ENCODE data around the gene SERINC2. TPM values are rescaled to one million over a fixed set of nuclear protein-coding genes. Genes with fewer than 3 reads are reported as not detected.

Gene SERINC2
- total RNA-seq, 2 experiments from 2014 or later, result 0.14 TPM; not detected in 1

DNA sequence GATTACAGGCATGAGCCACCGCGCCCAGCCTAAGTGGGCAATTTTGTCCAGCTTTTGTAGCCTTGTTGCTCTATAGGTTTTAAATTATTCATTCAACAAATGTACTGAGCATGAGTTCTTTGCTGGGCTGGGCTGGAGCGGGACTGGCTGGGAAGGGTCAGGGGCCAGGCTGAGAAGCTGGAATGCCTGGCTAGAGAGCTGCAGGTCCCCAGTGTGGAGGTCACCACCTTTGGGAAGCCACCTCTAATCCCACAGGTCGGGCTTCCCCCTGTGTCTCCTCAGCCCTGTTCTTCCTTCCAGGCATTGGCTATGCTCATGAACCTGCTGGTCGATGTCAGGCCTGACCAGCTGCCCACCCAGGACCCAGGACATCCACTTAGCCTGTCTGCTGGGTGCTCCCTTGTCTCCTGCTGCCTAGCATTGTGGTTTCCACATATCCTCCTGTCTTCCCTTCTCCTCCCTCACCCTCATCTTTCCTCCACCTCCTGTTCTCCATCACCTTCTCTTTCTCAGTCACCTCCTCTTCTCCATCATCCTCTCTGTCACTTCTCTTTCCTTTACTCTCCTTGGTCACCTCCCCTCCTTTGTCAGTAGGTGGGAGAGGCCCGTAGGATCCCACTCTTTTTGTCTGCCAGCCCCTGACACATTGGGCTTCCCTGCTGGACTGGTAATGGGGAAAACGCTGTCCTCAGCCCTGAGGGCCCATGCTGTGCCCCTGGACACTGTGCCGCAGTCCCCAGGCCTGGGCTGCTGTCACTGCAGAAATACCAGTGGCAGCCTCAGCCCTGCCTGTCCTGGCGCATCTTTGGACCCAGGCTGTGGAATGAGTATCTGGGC, 23.8 kb downstream of the SERINC2 start:
- DNase-seq (no peak), ATAC-seq (ENCODE audit: low read depth) (no peak)
- H3K27ac Mint-ChIP-seq, result no peak overlapping the region
- POLR2A ChIA-PET, result no interaction called here
- no peak overlapping the region for H3K4me3 Mint-ChIP-seq
- no peaks in the 10 kb centered on the region for H3K27me3 Mint-ChIP-seq
- H3K4me1 Mint-ChIP-seq, result no peaks in the 10 kb centered on the region
- H3K9me3 Mint-ChIP-seq, result no peaks in the 10 kb centered on the region
- H3K36me3 Mint-ChIP-seq, result no peaks in the 10 kb centered on the region

DNA sequence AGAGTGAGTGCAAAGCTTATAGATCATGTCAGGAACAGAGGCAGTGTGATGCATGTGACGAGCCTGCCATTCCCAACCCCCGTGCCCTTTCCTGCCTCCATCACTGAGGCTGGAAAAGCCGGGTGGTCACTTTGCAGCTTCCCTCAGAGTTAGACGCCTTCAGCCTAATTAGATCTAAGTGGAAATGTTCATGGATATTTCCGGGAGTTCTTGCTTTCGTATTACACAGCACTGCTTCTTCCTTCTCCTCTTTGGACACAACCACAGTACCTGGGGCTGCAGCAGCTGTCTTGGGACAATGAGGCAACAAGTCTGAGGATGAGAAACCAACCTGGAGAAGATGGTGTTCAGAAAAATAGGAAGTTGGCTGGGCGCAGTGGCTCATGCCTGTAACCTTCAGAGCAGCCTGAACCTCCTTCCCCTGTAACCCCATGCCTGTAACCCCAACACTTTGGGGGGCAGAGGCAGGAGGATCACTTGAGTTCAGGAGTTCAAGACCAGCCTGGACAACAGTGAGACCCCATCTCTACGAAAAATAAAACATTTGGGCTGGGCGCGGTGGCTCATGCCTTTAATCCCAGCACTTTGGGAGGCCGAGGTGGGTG, 24.5 kb downstream of the SERINC2 start:
- H3K27me3 Mint-ChIP-seq, result no peaks in the 10 kb centered on the region
- no peaks in the 10 kb centered on the region for H3K36me3 Mint-ChIP-seq
- ATAC-seq (ENCODE audit: low read depth), result no peak
- POLR2A ChIA-PET, result no interaction called here
- H3K27ac Mint-ChIP-seq, result no peak overlapping the region
- H3K4me1 Mint-ChIP-seq, result no peaks in the 10 kb centered on the region
- DNase-seq, result no peak
- H3K4me3 Mint-ChIP-seq, result no peak overlapping the region
- H3K9me3 Mint-ChIP-seq, result no peaks in the 10 kb centered on the region

DNA sequence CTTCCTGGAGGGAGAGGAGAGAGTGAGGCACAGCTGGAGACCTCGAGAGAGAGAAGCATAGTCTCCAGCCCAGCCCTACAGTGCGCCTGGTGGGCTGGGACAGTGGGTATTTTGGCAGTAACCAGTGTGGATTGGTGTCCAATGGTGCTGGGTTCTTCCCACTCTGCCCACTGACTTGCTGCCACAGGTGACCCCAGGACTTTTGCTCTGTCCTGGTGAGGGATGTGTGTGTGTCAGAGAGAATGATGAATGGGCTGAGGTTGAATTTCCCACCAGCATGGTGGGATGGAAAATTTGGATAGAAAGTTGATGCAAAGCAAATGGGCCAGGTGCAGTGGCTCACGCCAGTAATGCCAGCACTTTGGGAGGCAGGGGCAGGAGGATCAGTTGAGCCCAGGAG, 26.3 kb downstream of the SERINC2 start:
- ATAC-seq (ENCODE audit: low read depth) (no peak), DNase-seq (no peak)
- Mint-ChIP-seq H3K27me3 (no peaks in the 10 kb centered on the region), H3K36me3 (no peaks in the 10 kb centered on the region), H3K9me3 (peaks cover 4% of the 10 kb centered on the region), H3K27ac (no peak overlapping the region), H3K4me3 (no peak overlapping the region), H3K4me1 (no peaks in the 10 kb centered on the region)
- POLR2A ChIA-PET, result no interaction called here

DNA sequence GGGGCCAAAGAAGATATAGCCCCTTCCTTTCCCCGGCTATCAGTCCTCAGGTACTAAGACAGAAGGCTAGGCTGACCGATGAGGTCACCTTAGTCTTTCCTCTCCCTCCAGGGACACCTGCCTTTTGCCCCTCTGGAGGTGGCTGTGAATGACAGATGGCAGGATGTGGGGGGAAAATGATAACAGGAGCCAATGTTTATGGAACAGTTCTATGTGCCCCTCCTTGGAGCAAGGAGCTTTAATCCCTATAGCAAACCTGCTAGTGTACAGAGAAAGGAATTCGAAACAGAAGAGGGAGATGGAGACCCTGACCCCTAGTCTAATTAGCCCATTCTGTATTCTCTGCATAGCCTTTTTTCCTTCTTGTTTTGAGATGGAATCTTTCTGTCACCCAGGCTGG, 28.1 kb downstream of the SERINC2 start:
- DNase-seq, result no peak
- Mint-ChIP-seq H3K4me1 (no peaks in the 10 kb centered on the region), H3K4me3 (no peak overlapping the region), H3K36me3 (no peaks in the 10 kb centered on the region), H3K9me3 (peaks cover 8% of the 10 kb centered on the region), H3K27ac (no peak overlapping the region), H3K27me3 (no peaks in the 10 kb centered on the region)
- no peak for ATAC-seq (ENCODE audit: low read depth)
- POLR2A ChIA-PET, result no interaction called here

DNA sequence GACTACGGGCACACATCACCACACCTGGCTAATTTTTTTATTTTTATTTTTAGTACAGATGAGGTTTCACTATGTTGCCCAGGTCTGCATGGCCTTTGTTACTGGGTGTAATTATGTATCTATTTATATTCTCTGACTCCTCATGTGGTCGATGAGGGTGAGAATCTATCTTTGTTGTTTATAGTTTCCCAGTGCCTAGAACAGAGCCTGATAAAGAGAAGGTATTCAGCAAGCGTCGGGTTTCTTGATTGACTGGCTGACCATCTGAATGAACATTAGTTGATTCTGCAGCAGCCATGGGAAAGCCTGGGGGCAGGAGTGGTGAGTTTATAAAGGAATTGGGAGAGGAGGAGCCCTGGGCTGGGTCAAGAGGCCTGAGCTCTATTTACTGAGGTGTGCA, 28.5 kb downstream of the SERINC2 start:
- no peak overlapping the region for H3K4me3 Mint-ChIP-seq
- H3K27me3 Mint-ChIP-seq, result no peaks in the 10 kb centered on the region
- no peak overlapping the region for H3K27ac Mint-ChIP-seq
- POLR2A ChIA-PET, result no interaction called here
- DNase-seq (no peak), ATAC-seq (ENCODE audit: low read depth) (no peak)
- H3K4me1 Mint-ChIP-seq, result no peaks in the 10 kb centered on the region
- H3K36me3 Mint-ChIP-seq, result no peaks in the 10 kb centered on the region
- H3K9me3 Mint-ChIP-seq, result peaks cover 8% of the 10 kb centered on the region

DNA sequence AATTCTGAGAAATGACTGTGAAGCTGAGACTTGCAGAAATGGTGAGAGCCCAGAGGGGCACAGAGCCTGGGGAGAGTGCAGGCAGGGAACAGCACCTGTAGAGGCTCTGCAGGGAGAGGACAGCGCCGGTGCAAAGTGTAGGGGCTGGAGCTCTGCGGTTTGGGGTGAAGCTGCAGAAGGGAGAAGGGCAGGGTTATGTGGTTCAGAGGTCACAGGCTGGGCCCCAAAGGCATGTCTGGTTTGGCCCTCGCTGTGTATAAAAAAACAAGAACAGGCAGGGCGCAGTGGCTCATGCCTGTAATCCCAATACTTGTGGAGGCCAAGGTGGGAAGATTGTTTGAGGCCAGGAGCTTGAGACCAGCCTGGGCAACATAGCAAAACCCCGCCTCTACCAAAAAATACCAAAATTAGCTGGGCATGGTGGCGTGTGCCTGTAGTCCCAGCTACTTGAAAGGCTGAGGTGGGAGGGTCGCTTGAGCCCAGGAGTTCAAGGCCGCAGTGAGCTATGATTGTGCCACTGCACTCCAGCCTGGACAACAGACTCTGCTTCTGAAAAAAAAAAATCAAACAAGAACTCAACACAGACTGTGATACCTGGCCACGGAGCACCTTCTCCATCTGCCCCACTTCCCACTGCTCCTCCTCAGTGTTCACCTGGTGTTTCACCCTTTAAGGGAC, 29.1 kb downstream of the SERINC2 start:
- DNase-seq (no peak), ATAC-seq (ENCODE audit: low read depth) (no peak)
- Mint-ChIP-seq H3K4me3 (no peak overlapping the region), H3K27me3 (no peaks in the 10 kb centered on the region), H3K9me3 (peaks cover 8% of the 10 kb centered on the region), H3K27ac (no peak overlapping the region), H3K4me1 (no peaks in the 10 kb centered on the region), H3K36me3 (no peaks in the 10 kb centered on the region)
- POLR2A ChIA-PET, result no interaction called here

DNA sequence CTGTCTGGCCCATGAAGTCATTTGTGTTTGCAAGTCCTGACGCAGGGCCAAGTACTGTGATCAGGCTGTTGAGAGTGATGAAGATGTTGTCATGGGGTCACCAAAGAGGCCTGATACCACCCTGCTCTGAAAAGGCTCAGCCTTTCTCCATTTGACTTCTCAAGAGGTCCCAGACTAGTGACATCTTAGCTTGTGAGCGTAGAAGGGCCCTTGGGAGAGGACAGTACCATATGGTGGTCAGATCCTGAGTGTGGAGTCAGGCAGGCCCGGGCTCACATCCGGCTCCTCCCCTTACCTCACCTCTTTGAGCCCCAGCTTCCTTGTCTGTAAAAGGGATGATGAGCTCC, 29.6 kb downstream of the SERINC2 start:
- Mint-ChIP-seq H3K9me3 (peaks cover 8% of the 10 kb centered on the region), H3K36me3 (no peaks in the 10 kb centered on the region), H3K27me3 (no peaks in the 10 kb centered on the region), H3K4me1 (no peaks in the 10 kb centered on the region), H3K4me3 (no peak overlapping the region), H3K27ac (no peak overlapping the region)
- DNase-seq, result no peak
- no peak for ATAC-seq (ENCODE audit: low read depth)
- POLR2A ChIA-PET, result no interaction called here

DNA sequence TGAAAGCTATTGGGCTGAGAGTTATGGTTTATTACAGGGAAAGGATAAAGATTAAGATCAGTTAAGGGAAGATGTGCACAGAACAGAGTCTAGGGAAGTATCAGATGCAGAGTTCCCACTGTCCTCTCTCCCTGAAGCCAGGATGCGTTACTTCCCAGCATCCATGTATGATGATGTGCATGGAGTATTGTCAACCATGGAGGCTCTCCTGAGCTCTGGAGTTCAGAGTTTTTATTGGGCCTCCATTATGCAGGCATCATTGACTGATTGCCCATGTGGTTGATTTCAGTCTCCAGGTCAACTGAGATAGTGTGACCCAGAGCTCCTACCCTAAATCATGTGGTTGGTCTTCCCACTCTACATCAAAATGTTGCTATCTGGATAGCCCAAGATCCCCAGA, 30.7 kb downstream of the SERINC2 start:
- H3K36me3 Mint-ChIP-seq, result no peaks in the 10 kb centered on the region
- H3K27ac Mint-ChIP-seq, result no peak overlapping the region
- ATAC-seq (ENCODE audit: low read depth) (no peak), DNase-seq (no peak)
- H3K9me3 Mint-ChIP-seq, result peaks cover 8% of the 10 kb centered on the region
- no peaks in the 10 kb centered on the region for H3K4me1 Mint-ChIP-seq
- no peak overlapping the region for H3K4me3 Mint-ChIP-seq
- no peaks in the 10 kb centered on the region for H3K27me3 Mint-ChIP-seq
- POLR2A ChIA-PET, result interaction anchor here (0.6 kb wide), 1 partner anchor 27 kb away, joined by 4 read pairs; no protein-coding TSS in a partner anchor

DNA sequence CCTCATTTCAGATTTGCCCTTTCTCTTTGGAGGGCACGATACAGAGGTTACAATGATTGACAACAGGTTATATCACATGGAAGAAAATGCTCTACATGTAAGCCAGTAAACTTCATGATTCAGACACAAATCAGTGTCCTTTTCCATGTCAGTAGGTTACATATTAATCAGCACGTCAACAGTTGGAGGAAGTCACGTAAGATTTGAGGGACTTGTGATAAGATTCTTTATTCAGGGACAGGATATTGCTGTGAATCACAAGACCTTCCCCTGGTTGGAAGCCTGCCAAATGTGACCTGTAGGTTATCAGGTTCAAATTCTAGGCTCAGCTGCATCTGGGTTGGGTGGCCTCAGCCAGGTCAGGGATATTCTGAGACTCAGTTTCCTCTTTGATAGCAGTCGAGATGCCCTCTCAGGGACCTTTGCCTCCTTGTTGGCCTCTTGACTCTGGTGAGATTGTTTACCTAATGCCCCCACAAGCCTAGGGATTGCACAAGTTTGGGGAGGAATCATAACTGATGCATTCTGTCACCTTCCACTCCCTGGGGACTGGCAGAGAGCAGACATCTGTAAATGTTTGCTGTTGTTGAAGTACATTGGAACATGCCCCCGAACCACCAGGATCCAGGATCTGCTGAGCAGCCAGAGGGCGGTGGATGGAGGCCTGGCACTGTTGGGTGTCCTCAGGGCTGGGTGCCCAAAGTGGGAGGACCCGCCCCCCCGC, 31.9 kb downstream of the SERINC2 start:
- H3K9me3 Mint-ChIP-seq, result peaks cover 8% of the 10 kb centered on the region
- DNase-seq, result no peak
- POLR2A ChIA-PET, result no interaction called here
- no peak for ATAC-seq (ENCODE audit: low read depth)
- H3K4me3 Mint-ChIP-seq, result no peak overlapping the region
- H3K36me3 Mint-ChIP-seq, result no peaks in the 10 kb centered on the region
- no peak overlapping the region for H3K27ac Mint-ChIP-seq
- H3K4me1 Mint-ChIP-seq, result no peaks in the 10 kb centered on the region
- no peaks in the 10 kb centered on the region for H3K27me3 Mint-ChIP-seq

DNA sequence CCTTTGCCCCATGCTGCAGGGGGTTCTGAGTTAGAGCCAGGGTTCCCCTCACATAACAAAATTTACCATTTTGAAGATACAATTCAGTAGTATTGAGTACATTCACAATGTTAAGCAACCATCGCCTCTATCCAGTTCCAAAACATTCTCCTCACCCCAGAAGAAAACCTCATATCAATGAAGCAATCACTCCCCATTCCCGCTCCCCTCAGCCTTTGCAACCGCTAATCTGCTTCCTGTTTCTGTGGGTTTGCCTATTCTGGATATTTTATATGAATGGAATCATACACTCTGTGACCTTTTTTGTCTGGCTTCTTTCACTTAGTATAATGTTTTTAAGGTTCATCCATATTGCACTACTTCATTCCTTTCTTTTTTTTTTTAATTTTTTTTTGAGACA, 32.9 kb downstream of the SERINC2 start:
- ATAC-seq (ENCODE audit: low read depth), result no peak
- POLR2A ChIA-PET, result no interaction called here
- no peak overlapping the region for H3K27ac Mint-ChIP-seq
- H3K36me3 Mint-ChIP-seq, result no peaks in the 10 kb centered on the region
- no peaks in the 10 kb centered on the region for H3K4me1 Mint-ChIP-seq
- H3K27me3 Mint-ChIP-seq, result no peaks in the 10 kb centered on the region
- no peak for DNase-seq
- no peak overlapping the region for H3K4me3 Mint-ChIP-seq
- H3K9me3 Mint-ChIP-seq, result peaks cover 11% of the 10 kb centered on the region

DNA sequence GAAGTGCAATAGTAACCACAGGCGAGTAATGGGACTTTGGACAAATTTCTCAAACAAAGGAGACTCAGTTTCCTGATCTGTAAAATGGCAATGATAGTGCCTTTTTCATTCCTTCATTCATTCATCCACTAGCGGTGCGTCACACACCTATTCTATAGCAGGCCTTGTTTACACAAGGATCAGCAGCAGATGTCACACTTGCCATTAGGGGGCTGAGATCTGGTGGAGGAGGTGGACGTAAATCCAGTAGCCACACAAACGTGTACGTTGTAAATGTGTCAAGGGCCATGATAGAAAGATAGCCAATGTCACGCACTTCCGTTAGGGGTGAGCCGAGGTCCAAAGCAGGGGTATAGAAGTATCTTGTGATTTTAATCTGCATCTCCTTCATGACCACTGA, 34.2 kb downstream of the SERINC2 start:
- POLR2A ChIA-PET, result no interaction called here
- ATAC-seq (ENCODE audit: low read depth), result no peak
- H3K27me3 Mint-ChIP-seq, result no peaks in the 10 kb centered on the region
- peaks cover 3% of the 10 kb centered on the region for H3K36me3 Mint-ChIP-seq
- no peaks in the 10 kb centered on the region for H3K4me1 Mint-ChIP-seq
- no peak overlapping the region for H3K4me3 Mint-ChIP-seq
- peaks cover 15% of the 10 kb centered on the region for H3K9me3 Mint-ChIP-seq
- DNase-seq, result no peak
- H3K27ac Mint-ChIP-seq, result no peak overlapping the region

DNA sequence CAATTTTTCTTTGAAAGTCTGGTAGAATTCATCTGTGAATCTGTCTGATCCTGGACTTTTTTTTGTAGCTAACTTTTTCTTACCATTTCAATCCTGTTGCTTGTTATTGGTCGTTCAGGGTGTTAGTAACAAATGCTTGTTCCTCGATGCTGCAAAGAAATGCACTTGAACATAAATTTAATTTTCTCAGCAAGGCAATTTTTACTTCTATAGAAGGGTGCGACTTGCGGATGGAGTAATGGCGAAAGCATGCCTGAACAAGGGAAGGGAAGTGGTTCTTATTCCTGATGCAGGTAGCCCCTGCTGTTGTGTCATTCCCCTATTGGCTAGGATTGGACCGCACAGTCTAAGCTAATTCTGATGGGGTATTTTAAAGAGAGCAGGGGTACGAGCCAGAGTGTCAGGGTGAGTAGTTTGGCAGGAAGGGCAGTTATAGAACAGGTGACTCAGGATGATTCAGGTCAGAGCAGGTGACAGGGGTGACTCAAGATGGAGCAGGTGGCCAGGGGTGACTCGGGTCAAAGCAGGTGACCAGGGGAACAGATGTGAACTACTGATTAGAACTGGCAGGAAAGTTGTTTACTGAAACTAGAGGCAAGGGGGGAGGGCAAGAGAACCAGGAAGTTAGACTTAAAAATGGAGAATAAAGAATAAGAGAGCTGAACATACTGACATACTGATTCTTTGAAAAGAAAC, 40.5 kb downstream of the SERINC2 start:
- Mint-ChIP-seq H3K9me3 (peaks cover 28% of the 10 kb centered on the region), H3K36me3 (peaks cover 3% of the 10 kb centered on the region), H3K27me3 (peaks cover 5% of the 10 kb centered on the region), H3K4me3 (no peak overlapping the region), H3K27ac (no peak overlapping the region), H3K4me1 (no peaks in the 10 kb centered on the region)
- ATAC-seq (ENCODE audit: low read depth) (no peak), DNase-seq (no peak)
- POLR2A ChIA-PET, result no interaction called here

DNA sequence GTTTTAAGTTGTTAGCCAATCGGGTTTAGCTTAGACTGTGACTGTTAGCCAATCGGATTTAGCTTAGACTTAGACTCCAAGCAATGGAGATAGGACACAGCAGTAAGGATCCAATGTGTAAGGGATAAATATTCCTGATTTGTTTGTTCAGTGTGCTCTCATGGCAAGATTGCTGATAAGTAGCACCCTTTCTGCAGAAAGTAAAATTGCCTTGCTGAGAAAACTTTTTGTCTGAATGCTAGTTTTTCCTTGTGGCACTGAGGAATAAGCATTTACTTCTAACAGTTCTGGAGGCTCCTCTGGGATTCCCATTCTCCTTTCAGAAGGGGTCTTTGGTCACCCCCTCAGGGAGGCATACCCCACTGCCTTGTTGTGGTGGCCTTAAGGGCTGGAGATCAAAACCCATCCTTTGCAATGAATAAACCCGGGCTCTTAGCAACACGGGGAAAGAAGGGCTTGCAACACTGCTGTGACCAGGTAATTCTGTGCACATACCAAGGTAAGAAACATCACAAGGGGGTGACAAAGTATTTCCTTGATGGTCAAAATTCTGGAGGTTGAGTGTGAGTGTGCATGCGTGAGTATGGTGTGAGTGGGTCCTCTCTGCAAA, 45.4 kb downstream of the SERINC2 start:
- Mint-ChIP-seq H3K4me3 (no peak overlapping the region), H3K9me3 (peaks cover 17% of the 10 kb centered on the region), H3K4me1 (no peaks in the 10 kb centered on the region), H3K27me3 (peaks cover 8% of the 10 kb centered on the region), H3K27ac (no peak overlapping the region), H3K36me3 (no peaks in the 10 kb centered on the region)
- ATAC-seq (ENCODE audit: low read depth) (no peak), DNase-seq (no peak)
- POLR2A ChIA-PET, result no interaction called here
